ENCODE measurements around the gene TMC1.

DNA sequence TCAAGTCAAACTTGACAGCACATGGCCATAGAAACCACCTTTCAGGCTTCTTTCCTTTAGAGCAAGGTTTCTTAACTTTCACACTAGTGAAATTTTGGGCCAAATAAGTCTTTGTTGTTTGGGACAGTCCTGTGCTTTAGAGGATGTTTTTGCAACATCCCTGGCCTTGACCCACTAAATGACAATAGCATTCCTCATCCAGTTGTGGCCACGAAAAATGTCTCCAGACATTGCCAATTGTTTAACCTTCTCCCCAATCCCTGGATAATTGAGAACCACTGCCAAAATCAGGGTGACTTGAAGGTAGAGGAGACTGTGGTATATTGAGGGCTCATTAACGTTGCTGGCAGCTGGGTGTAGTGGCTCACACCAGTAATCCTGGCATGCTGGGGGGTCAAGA is 359.4 kb downstream of the TMC1 start:
- TF ChIP-seq, protein P1, sequence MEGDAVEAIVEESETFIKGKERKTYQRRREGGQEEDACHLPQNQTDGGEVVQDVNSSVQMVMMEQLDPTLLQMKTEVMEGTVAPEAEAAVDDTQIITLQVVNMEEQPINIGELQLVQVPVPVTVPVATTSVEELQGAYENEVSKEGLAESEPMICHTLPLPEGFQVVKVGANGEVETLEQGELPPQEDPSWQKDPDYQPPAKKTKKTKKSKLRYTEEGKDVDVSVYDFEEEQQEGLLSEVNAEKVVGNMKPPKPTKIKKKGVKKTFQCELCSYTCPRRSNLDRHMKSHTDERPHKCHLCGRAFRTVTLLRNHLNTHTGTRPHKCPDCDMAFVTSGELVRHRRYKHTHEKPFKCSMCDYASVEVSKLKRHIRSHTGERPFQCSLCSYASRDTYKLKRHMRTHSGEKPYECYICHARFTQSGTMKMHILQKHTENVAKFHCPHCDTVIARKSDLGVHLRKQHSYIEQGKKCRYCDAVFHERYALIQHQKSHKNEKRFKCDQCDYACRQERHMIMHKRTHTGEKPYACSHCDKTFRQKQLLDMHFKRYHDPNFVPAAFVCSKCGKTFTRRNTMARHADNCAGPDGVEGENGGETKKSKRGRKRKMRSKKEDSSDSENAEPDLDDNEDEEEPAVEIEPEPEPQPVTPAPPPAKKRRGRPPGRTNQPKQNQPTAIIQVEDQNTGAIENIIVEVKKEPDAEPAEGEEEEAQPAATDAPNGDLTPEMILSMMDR (IDR thresholded peaks at IDR 0.05), result no peak
- TF ChIP-seq POLR2AphosphoS5 (IDR thresholded peaks at IDR 0.05) (no peak), POLR2A (IDR thresholded peaks at IDR 0.05) (no peak), EP300 (IDR thresholded peaks at IDR 0.05; ENCODE audit: low read depth) (no peak)

Measured in transverse colon (tissue), 4 donors.